Sigmoid colon (tissue), 4 donors: ENCODE results near the gene USH2A.

ENCODE experiments used
- EP300 ChIP-seq, 4 donors: sonication (generic); formaldehyde crosslinking; IDR thresholded peaks; one replicate each; pipeline ENCODE4 v1.6.1; 2017; ENCODE audit warnings: antibody characterized with exemption in 4 of 4
- POLR2A ChIP-seq, 2 donors: fragments of 450-650 bp; IDR thresholded peaks; one replicate each; pipeline ENCODE4 v1.6.1; 2016; ENCODE audit warnings: antibody characterized with exemption in 2 of 2, mild to moderate bottlenecking in 2 of 2, moderate library complexity in 2 of 2
- POLR2AphosphoS5 ChIP-seq, 4 donors: sonication (generic); formaldehyde crosslinking; IDR thresholded peaks; one replicate each; pipeline ENCODE4 v1.6.1; 2017; ENCODE audit warnings: antibody characterized with exemption in 4 of 4
- TF ChIP-seq, protein P1 (sequence below), 4 experiments: fragments of 450-650 bp in 3 of 4; fragments of 200-600 bp in 1 of 4; IDR thresholded peaks; one replicate each; pipeline ENCODE4 v1.5.1; 2016 to 2019; ENCODE audit warnings: antibody characterized with exemption in 4 of 4, mild to moderate bottlenecking in 3 of 4, moderate library complexity in 2 of 4

DNA sequence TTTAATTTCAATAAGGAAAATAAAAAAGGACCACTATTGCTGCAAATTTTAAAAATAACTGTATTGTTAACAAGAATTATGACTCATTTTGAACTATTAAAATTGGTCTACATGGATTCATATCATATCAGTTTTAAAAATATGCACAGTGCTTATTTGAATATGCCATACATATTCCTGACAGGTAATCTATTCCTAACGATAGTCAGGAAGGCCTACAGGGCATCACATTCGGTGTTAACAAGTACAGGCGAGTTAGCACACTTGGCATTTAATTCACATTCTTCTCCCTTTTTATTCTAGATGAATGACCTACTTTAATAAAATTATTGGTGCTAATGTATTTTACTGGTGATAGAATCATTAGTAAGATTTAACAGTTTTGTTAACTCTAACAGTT, 174.6 kb downstream of the USH2A start:
- TF ChIP-seq, protein P1, sequence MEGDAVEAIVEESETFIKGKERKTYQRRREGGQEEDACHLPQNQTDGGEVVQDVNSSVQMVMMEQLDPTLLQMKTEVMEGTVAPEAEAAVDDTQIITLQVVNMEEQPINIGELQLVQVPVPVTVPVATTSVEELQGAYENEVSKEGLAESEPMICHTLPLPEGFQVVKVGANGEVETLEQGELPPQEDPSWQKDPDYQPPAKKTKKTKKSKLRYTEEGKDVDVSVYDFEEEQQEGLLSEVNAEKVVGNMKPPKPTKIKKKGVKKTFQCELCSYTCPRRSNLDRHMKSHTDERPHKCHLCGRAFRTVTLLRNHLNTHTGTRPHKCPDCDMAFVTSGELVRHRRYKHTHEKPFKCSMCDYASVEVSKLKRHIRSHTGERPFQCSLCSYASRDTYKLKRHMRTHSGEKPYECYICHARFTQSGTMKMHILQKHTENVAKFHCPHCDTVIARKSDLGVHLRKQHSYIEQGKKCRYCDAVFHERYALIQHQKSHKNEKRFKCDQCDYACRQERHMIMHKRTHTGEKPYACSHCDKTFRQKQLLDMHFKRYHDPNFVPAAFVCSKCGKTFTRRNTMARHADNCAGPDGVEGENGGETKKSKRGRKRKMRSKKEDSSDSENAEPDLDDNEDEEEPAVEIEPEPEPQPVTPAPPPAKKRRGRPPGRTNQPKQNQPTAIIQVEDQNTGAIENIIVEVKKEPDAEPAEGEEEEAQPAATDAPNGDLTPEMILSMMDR (IDR thresholded peaks at IDR 0.05): no peak
- TF ChIP-seq EP300 (IDR thresholded peaks at IDR 0.05): no peak
- no peak for TF ChIP-seq POLR2A (IDR thresholded peaks at IDR 0.05)
- TF ChIP-seq POLR2AphosphoS5 (IDR thresholded peaks at IDR 0.05): no peak
